ENCODE results near the gene SSUH2. TPM values are rescaled to one million over a fixed set of nuclear protein-coding genes. Genes with fewer than 3 reads are reported as not detected.

Gene SSUH2
- total and polyA plus RNA-seq, 9 of the 15 experiments (the other 6 are each of a cell fraction or from before 2014, with no cell fraction given), result 0.04 to 0.17 (median 0.04) TPM; not detected in 6

- TF ChIP-seq TCF3 (CRISPR knock-in tag; IDR thresholded peaks at IDR 0.05), result peak; percentile 67
- TF ChIP-seq FOSL1 (tag; conservative IDR thresholded peaks at IDR 0.05), result peak; percentile 46; the same call in 1 of the 2 replicates
- no peak for TF ChIP-seq ZC3H8 (IDR thresholded peaks at IDR 0.05)
- TF ChIP-seq CEBPB (tag; IDR thresholded peaks at IDR 0.05), result no peak
- 0 out of 2 replicates have a peak, but pooled peaks have one; percentile 45 for TF ChIP-seq ZNF589 (CRISPR knock-in tag; IDR thresholded peaks at IDR 0.05; ENCODE audit: low read depth)
- no peak for TF ChIP-seq NR0B1 (IDR thresholded peaks at IDR 0.05; ENCODE audit: partially characterized antibody)
- TF ChIP-seq CHD7 (IDR thresholded peaks at IDR 0.05; ENCODE audit: low read depth, low read length), result no peak
- TF ChIP-seq ZNF140 (CRISPR knock-in tag; IDR thresholded peaks at IDR 0.05), result no peak
- no peak for TF ChIP-seq ZNF197 (CRISPR knock-in tag; IDR thresholded peaks at IDR 0.05; ENCODE audit: low read depth)
- no peak for TF ChIP-seq TEAD1 (CRISPR knock-in tag; IDR thresholded peaks at IDR 0.05)
- no peak for TF ChIP-seq SREBF1 (IDR thresholded peaks at IDR 0.05; ENCODE audit: borderline replicate concordance, low read depth, low read length)
- TF ChIP-seq ARID1B (IDR thresholded peaks at IDR 0.05), result peak; percentile 33; the same call in 1 of the 2 replicates
- TF ChIP-seq NFE2 (IDR thresholded peaks at IDR 0.05; ENCODE audit: low read depth), result no peak
- 0 out of 2 replicates have a peak, but pooled peaks have one; percentile 20 for TF ChIP-seq TAL1 (IDR thresholded peaks at IDR 0.05)
- TF ChIP-seq MTA2 (IDR thresholded peaks at IDR 0.05; ENCODE audit: low read depth), result 0 out of 2 replicates have a peak, but pooled peaks have one; percentile 16
- TF ChIP-seq TOE1 (IDR thresholded peaks at IDR 0.05; ENCODE audit: borderline replicate concordance), result no peak
- no peak for TF ChIP-seq TOE1 (CRISPR knock-in tag; IDR thresholded peaks at IDR 0.05; ENCODE audit: borderline replicate concordance, low read depth)
Measured at GRCh38 chr3:8652324-8652987, 7.9 kb upstream of the SSUH2 start (continued).

All from K562 (cell line).